Gastrocnemius medialis (tissue), 4 donors: Measurements from ENCODE around the gene NEBL.

Source experiments
- POLR2A ChIP-seq, 2 donors: fragments of 450-650 bp; IDR thresholded peaks; one replicate each; pipeline ENCODE4 v1.6.1; 2017; ENCODE audit warnings: antibody characterized with exemption in 2 of 2, mild to moderate bottlenecking in 2 of 2, moderate library complexity in 2 of 2
- TF ChIP-seq, protein P1 (sequence below), 5 experiments: fragments of 450-650 bp in 3 of 5; fragments of 200-600 bp in 2 of 5; sonication (generic) in 2 of 5; IDR thresholded peaks in 4 of 5; conservative IDR thresholded peaks in 1 of 5; 1 replicate in 4 of 5; 2 replicates in 1 of 5; pipeline ENCODE4 v1.5.1; 2016 to 2019; ENCODE audit warnings: antibody characterized with exemption in 5 of 5, mild to moderate bottlenecking in 3 of 5, moderate library complexity in 3 of 5

DNA sequence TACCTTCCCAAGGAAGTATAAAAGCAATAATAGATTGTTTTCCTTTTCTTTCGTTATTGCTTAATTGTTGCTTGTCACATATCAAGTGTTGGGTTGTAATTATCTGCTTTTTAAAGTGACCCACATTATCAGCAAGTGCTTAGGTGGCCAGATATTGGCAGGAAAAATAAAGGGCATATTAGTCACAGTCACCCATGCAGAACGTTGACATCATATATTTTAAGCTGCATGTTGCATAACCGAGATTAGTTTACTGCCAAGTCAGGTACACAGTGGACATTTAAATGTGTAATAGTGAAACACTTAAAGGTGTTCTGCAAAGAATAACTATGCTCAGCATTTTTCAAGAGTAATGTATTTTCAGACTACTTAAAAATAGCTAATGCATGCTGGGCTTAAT lies 11.4 kb downstream of the NEBL start:
- TF ChIP-seq, protein P1, sequence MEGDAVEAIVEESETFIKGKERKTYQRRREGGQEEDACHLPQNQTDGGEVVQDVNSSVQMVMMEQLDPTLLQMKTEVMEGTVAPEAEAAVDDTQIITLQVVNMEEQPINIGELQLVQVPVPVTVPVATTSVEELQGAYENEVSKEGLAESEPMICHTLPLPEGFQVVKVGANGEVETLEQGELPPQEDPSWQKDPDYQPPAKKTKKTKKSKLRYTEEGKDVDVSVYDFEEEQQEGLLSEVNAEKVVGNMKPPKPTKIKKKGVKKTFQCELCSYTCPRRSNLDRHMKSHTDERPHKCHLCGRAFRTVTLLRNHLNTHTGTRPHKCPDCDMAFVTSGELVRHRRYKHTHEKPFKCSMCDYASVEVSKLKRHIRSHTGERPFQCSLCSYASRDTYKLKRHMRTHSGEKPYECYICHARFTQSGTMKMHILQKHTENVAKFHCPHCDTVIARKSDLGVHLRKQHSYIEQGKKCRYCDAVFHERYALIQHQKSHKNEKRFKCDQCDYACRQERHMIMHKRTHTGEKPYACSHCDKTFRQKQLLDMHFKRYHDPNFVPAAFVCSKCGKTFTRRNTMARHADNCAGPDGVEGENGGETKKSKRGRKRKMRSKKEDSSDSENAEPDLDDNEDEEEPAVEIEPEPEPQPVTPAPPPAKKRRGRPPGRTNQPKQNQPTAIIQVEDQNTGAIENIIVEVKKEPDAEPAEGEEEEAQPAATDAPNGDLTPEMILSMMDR (IDR thresholded peaks at IDR 0.05 in 4 of 5, conservative IDR thresholded peaks at IDR 0.05 in 1 of 5) = no peak
- TF ChIP-seq POLR2A (IDR thresholded peaks at IDR 0.05) = no peak
